A549 treated with GW870086 at 1 μM for 4 hours (cell line): Measurements from ENCODE around the gene FSHR. TPM values are rescaled to one million over a fixed set of nuclear protein-coding genes. Genes with fewer than 3 reads are reported as not detected.

Experiments
- total RNA-seq: library from RNA; stranded (reverse); fragments of 200-300 nt; extraction: Qiagen RNA extraction; gene quantifications from 5 replicates; pipeline ENCODE4 v1.2.3, GENCODE V29; 2022; ENCODE audit warnings: low read depth

Gene FSHR
- not detected in 5 replicates for total RNA-seq

GRCh38 chr2:49154140-49154539 is at the start of gene FSHR:
FSHR (minus strand) TSS chr2:49154515; CDS start chr2:49154417, 98 bp downstream.

